ENCODE data around the gene CNGB1.

- TF ChIP-seq, protein P1, sequence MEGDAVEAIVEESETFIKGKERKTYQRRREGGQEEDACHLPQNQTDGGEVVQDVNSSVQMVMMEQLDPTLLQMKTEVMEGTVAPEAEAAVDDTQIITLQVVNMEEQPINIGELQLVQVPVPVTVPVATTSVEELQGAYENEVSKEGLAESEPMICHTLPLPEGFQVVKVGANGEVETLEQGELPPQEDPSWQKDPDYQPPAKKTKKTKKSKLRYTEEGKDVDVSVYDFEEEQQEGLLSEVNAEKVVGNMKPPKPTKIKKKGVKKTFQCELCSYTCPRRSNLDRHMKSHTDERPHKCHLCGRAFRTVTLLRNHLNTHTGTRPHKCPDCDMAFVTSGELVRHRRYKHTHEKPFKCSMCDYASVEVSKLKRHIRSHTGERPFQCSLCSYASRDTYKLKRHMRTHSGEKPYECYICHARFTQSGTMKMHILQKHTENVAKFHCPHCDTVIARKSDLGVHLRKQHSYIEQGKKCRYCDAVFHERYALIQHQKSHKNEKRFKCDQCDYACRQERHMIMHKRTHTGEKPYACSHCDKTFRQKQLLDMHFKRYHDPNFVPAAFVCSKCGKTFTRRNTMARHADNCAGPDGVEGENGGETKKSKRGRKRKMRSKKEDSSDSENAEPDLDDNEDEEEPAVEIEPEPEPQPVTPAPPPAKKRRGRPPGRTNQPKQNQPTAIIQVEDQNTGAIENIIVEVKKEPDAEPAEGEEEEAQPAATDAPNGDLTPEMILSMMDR (IDR thresholded peaks at IDR 0.05; ENCODE audit: low read depth, low read length, missing input control): no peak
- TF ChIP-seq SP1 (IDR thresholded peaks at IDR 0.05): no peak
- TF ChIP-seq JUND (IDR thresholded peaks at IDR 0.05): no peak
Observed at GRCh38 chr16:57897053-57897784, 73.7 kb downstream of the CNGB1 start.

Measured in liver (tissue), 3 donors.